WERI-Rb-1 (cell line): ENCODE data around the gene C17orf67.

Source experiments
- DNase-seq: peaks from one replicate; pipeline ENCODE4 v3.0.0-alpha.2; 2020
- H3K27ac ChIP-seq: fragments of 250-450 bp; sonication (Bioruptor Pico); 2 replicates; pipeline ENCODE4 v1.5.1; 2020; ENCODE audit warnings: mild to moderate bottlenecking, moderate library complexity
- H3K27me3 ChIP-seq: fragments of 250-450 bp; sonication (Bioruptor Pico); 2 replicates; pipeline ENCODE4 v1.5.1; 2021; ENCODE audit warnings: mild to moderate bottlenecking, low read depth, moderate library complexity; ENCODE audit not compliant: insufficient read depth, severe bottlenecking
- H3K36me3 ChIP-seq: fragments of 250-450 bp; sonication (Bioruptor Pico); 2 replicates; pipeline ENCODE4 v1.5.1; 2020; ENCODE audit warnings: mild to moderate bottlenecking, moderate library complexity
- H3K4me3 ChIP-seq: 2 replicates; pipeline ENCODE4 v1.5.1; 2011; ENCODE audit warnings: low read depth, mild to moderate bottlenecking, control low read depth, low read length
- H3K9me3 ChIP-seq: fragments of 250-450 bp; sonication (Bioruptor Pico); 2 replicates; pipeline ENCODE4 v1.5.1; 2021; ENCODE audit warnings: mild to moderate bottlenecking, moderate library complexity; ENCODE audit not compliant: severe bottlenecking
- CTCF ChIP-seq: IDR thresholded peaks from 2 replicates; pipeline ENCODE4 v1.5.1; 2011; ENCODE audit warnings: low read depth, mild to moderate bottlenecking, control low read depth, inconsistent platforms, low read length

The C17orf67 gene

DNA sequence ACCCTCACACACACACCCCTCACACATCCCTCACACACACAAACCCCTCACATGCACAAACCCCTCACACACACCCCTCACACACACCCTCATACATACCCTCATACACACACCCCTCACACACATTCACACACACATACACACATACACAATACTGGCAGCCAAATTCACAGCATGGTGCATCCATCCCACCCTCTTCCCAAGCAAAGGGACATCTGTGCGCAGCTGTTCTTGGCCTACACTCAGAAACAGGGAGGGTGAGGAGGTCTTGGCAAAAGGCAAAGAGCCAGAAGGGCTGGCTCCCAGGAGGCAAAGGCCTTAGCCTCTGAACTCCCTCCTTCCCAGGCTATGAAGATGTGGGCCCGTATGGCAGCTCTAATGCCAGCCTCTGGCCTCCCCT, 23.4 kb downstream of the C17orf67 start:
- no peak overlapping the region for H3K4me3 ChIP-seq
- DNase-seq, result no peak
- no peaks in the 10 kb centered on the region for H3K36me3 ChIP-seq
- no peak for TF ChIP-seq CTCF
- H3K27ac ChIP-seq, result no peak overlapping the region
- H3K27me3 ChIP-seq, result no peaks in the 10 kb centered on the region
- no peaks in the 10 kb centered on the region for H3K9me3 ChIP-seq

- H3K36me3 ChIP-seq, result no peaks in the 10 kb centered on the region
- TF ChIP-seq CTCF, result no peak
- no peaks in the 10 kb centered on the region for H3K27me3 ChIP-seq
- H3K4me3 ChIP-seq, result no peak overlapping the region
- H3K9me3 ChIP-seq, result no peaks in the 10 kb centered on the region
- no peak overlapping the region for H3K27ac ChIP-seq
- DNase-seq, result no peak
These were observed 23.9 kb downstream of the C17orf67 start for GRCh38 chr17:56809820-56810179.

DNA sequence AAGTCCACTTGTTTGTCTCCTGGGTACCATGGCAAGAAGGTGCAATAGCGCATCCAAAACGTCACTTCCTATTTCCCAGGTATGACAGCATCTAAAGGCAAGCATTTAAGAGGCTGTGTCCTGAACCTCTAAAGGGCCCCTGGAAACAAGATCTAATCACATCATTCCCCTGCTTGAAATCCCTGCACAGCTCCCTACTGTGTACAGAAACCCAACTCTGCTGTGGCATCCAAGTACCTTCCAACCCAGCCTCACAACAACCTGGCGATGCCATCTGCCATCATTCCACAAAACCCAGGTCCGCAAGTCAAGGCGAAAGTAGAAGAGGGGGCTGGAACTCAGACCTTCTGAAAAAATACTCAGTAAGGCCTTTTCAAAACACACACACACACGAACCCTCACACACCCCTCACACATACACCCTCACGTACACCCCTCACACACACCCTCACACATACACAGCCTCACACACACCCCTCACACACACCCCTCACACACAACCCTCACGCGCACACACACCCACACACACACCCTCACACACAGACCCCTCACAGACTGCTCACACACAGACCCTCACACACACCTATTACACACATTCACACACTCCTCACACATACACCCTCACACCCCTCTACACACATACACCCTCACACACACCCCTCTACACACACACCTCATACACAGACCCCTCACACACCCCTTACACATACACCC, 24.5 kb downstream of the C17orf67 start:
- DNase-seq, result no peak
- TF ChIP-seq CTCF, result no peak
- Histone ChIP-seq H3K27ac (no peak overlapping the region), H3K27me3 (no peaks in the 10 kb centered on the region), H3K36me3 (no peaks in the 10 kb centered on the region), H3K9me3 (no peaks in the 10 kb centered on the region), H3K4me3 (no peak overlapping the region)

- H3K27ac ChIP-seq, result no peak overlapping the region
- no peaks in the 10 kb centered on the region for H3K27me3 ChIP-seq
- no peak for TF ChIP-seq CTCF
- no peaks in the 10 kb centered on the region for H3K36me3 ChIP-seq
- H3K4me3 ChIP-seq, result no peak overlapping the region
- no peaks in the 10 kb centered on the region for H3K9me3 ChIP-seq
- peak; percentile 17 for DNase-seq
These were observed 25.2 kb downstream of the C17orf67 start for GRCh38 chr17:56808503-56808902.

GRCh38 chr17:56807723-56808122, 26.0 kb downstream of the C17orf67 start:
- no peaks in the 10 kb centered on the region for H3K27me3 ChIP-seq
- H3K36me3 ChIP-seq, result no peaks in the 10 kb centered on the region
- H3K4me3 ChIP-seq, result no peak overlapping the region
- H3K9me3 ChIP-seq, result no peaks in the 10 kb centered on the region
- no peak for DNase-seq
- no peak for TF ChIP-seq CTCF
- no peak overlapping the region for H3K27ac ChIP-seq

- H3K4me3 ChIP-seq, result no peak overlapping the region
- no peaks in the 10 kb centered on the region for H3K9me3 ChIP-seq
- TF ChIP-seq CTCF, result no peak
- no peaks in the 10 kb centered on the region for H3K27me3 ChIP-seq
- H3K36me3 ChIP-seq, result no peaks in the 10 kb centered on the region
- no peak overlapping the region for H3K27ac ChIP-seq
- no peak for DNase-seq
These were observed 26.8 kb downstream of the C17orf67 start for GRCh38 chr17:56806949-56807348.
